LoVo (cell line): ENCODE data around the gene MZT2A.
"Not testable (repeated sequence)": the region's sequence is repeated elsewhere in the genome, so short reads cannot be mapped to it uniquely, and the experiment has no call there.

Experiments
- DNase-seq: peaks from one replicate; pipeline ENCODE4 v3.0.0-alpha.2; 2016; ENCODE audit warnings: low spot score

MZT2A gene

GRCh38 chr2:131491469-131491836 lies 744 bp downstream of the MZT2A start:
- not testable (repeated sequence) for DNase-seq

- not testable (repeated sequence) for DNase-seq
Measured at GRCh38 chr2:131490616-131491468, 1.4 kb downstream of the MZT2A start.

GRCh38 chr2:131488306-131489205 lies 3.6 kb downstream of the MZT2A start:
- no peak for DNase-seq

- not testable (repeated sequence) for DNase-seq
Measured at GRCh38 chr2:131486201-131486902, 5.8 kb downstream of the MZT2A start.

- DNase-seq = not testable (repeated sequence)
Measured at GRCh38 chr2:131484906-131485460, 7.2 kb downstream of the MZT2A start.

GRCh38 chr2:131483981-131484820 lies 8.0 kb downstream of the MZT2A start:
- not testable (repeated sequence) for DNase-seq

- DNase-seq = not testable (repeated sequence)
Measured at GRCh38 chr2:131482506-131483155, 9.6 kb downstream of the MZT2A start.

- DNase-seq = not testable (repeated sequence)
Measured at GRCh38 chr2:131480351-131480750, 11.8 kb downstream of the MZT2A start.

- DNase-seq = not testable (repeated sequence)
Measured at GRCh38 chr2:131478850-131479461, 13.2 kb downstream of the MZT2A start.

GRCh38 chr2:131478074-131478849 lies 13.9 kb downstream of the MZT2A start:
- DNase-seq = not testable (repeated sequence)

GRCh38 chr2:131477227-131477626 lies 15.0 kb downstream of the MZT2A start:
- not testable (repeated sequence) for DNase-seq

GRCh38 chr2:131476363-131476762 lies 15.8 kb downstream of the MZT2A start:
- DNase-seq = not testable (repeated sequence)

- DNase-seq = no peak
Measured at GRCh38 chr2:131475831-131476230, 16.4 kb downstream of the MZT2A start, which contains the start of gene TUBA3D. TUBA3D (plus strand) TSS chr2:131476119; CDS start chr2:131476200, 81 bp downstream.

GRCh38 chr2:131473266-131473665 lies 18.9 kb downstream of the MZT2A start:
- not testable (repeated sequence) for DNase-seq

GRCh38 chr2:131471624-131472023 lies 20.6 kb downstream of the MZT2A start:
- not testable (repeated sequence) for DNase-seq

- not testable (repeated sequence) for DNase-seq
Measured at GRCh38 chr2:131470944-131471343, 21.3 kb downstream of the MZT2A start.

- DNase-seq = not testable (repeated sequence)
Measured at GRCh38 chr2:131467722-131468121, 24.5 kb downstream of the MZT2A start.

- DNase-seq = not testable (repeated sequence)
Measured at GRCh38 chr2:131454914-131455313, 37.3 kb downstream of the MZT2A start.
